Suprapubic skin (tissue), 4 donors: ENCODE data around the gene TMOD1. TPM values are rescaled to one million over a fixed set of nuclear protein-coding genes. Genes with fewer than 3 reads are reported as not detected.

Experiments used
- DNase-seq, 2 donors: peaks; one replicate each; pipeline ENCODE4 v3.0.0-alpha.2; 2019; ENCODE audit warnings: low spot score in 2 of 2
- H3K27ac ChIP-seq: fragments of 200-600 bp; sonication (generic); one replicate; pipeline ENCODE4 v1.5.1; 2019
- H3K27me3 ChIP-seq: fragments of 200-600 bp; sonication (generic); one replicate; pipeline ENCODE4 v1.5.1; 2019
- H3K36me3 ChIP-seq: fragments of 200-600 bp; sonication (generic); one replicate; pipeline ENCODE4 v1.5.1; 2019
- H3K4me1 ChIP-seq: fragments of 200-600 bp; sonication (generic); one replicate; pipeline ENCODE4 v1.5.1; 2019
- H3K4me3 ChIP-seq: fragments of 200-600 bp; sonication (generic); one replicate; pipeline ENCODE4 v1.5.1; 2019; ENCODE audit warnings: mild to moderate bottlenecking
- H3K9me3 ChIP-seq: fragments of 200-600 bp; sonication (generic); one replicate; pipeline ENCODE4 v1.5.1; 2019
- EP300 ChIP-seq: sonication (generic); formaldehyde crosslinking; IDR thresholded peaks from one replicate; pipeline ENCODE4 v1.6.1; 2017; ENCODE audit warnings: antibody characterized with exemption
- POLR2A ChIP-seq, 2 donors: fragments of 450-650 bp; IDR thresholded peaks; one replicate each; pipeline ENCODE4 v1.6.1; 2017; ENCODE audit warnings: antibody characterized with exemption in 2 of 2, mild to moderate bottlenecking in 2 of 2, moderate library complexity in 2 of 2
- POLR2AphosphoS5 ChIP-seq, 3 donors: sonication (generic); formaldehyde crosslinking; IDR thresholded peaks; one replicate each; pipeline ENCODE4 v1.6.1; 2017; ENCODE audit warnings: antibody characterized with exemption in 3 of 3
- WGBS: methylation state at CpG from one replicate; pipeline ENCODE4 v1.1.5; 2018; 5-methylcytosine and 5-hydroxymethylcytosine counted together
- total RNA-seq, 4 donors: library from RNA; depleted of rRNA; stranded (reverse); fragments of >200 nt; gene quantifications; one replicate each; pipeline ENCODE4 v1.1.0, GENCODE V29; 2016
- TF ChIP-seq, protein P1 (sequence below), 2 donors: fragments of 200-600 bp in 1 of 2; fragments of 450-650 bp in 1 of 2; sonication (generic) in 1 of 2; IDR thresholded peaks; one replicate each; pipeline ENCODE4 v1.5.1; 2016 to 2019; ENCODE audit warnings: antibody characterized with exemption in 2 of 2, mild to moderate bottlenecking in 1 of 2, moderate library complexity in 1 of 2

TMOD1 gene
- total RNA-seq, 4 donors from 2014 or later, result 1.9 to 4.4 (median 4.0) TPM

GRCh38 chr9:97500765-97501176 lies 695 bp upstream of the TMOD1 start:
- Histone ChIP-seq H3K9me3 (no peaks in the 10 kb centered on the region), H3K27ac (no peak overlapping the region), H3K27me3 (peaks cover 39% of the 10 kb centered on the region), H3K36me3 (peaks cover 6% of the 10 kb centered on the region), H3K4me1 (peaks cover 39% of the 10 kb centered on the region), H3K4me3 (peak overlapping the region; percentile 71)
- no peak for DNase-seq
- TF ChIP-seq POLR2AphosphoS5 (IDR thresholded peaks at IDR 0.05) (no peak), EP300 (no peak)
- TF ChIP-seq, protein P1, sequence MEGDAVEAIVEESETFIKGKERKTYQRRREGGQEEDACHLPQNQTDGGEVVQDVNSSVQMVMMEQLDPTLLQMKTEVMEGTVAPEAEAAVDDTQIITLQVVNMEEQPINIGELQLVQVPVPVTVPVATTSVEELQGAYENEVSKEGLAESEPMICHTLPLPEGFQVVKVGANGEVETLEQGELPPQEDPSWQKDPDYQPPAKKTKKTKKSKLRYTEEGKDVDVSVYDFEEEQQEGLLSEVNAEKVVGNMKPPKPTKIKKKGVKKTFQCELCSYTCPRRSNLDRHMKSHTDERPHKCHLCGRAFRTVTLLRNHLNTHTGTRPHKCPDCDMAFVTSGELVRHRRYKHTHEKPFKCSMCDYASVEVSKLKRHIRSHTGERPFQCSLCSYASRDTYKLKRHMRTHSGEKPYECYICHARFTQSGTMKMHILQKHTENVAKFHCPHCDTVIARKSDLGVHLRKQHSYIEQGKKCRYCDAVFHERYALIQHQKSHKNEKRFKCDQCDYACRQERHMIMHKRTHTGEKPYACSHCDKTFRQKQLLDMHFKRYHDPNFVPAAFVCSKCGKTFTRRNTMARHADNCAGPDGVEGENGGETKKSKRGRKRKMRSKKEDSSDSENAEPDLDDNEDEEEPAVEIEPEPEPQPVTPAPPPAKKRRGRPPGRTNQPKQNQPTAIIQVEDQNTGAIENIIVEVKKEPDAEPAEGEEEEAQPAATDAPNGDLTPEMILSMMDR (IDR thresholded peaks at IDR 0.05), result no peak
- 18% methylated on average over 6 of the region's 6 CpGs for WGBS

- no CpG with 5 or more reads among the region's 30 CpGs for WGBS
- peak overlapping the region; percentile 71 for H3K4me3 ChIP-seq
- peaks cover 39% of the 10 kb centered on the region for H3K4me1 ChIP-seq
- no peaks in the 10 kb centered on the region for H3K36me3 ChIP-seq
- H3K27ac ChIP-seq, result peak overlapping the region; percentile 57
- TF ChIP-seq EP300 (no peak), POLR2AphosphoS5 (IDR thresholded peaks at IDR 0.05) (no peak), POLR2A (IDR thresholded peaks at IDR 0.05) (no peak)
- TF ChIP-seq, protein P1 (IDR thresholded peaks at IDR 0.05), result no peak
- no peak for DNase-seq
- H3K27me3 ChIP-seq, result peaks cover 40% of the 10 kb centered on the region
- no peaks in the 10 kb centered on the region for H3K9me3 ChIP-seq
Measured at GRCh38 chr9:97501972-97502221, 431 bp downstream of the TMOD1 start.

DNA sequence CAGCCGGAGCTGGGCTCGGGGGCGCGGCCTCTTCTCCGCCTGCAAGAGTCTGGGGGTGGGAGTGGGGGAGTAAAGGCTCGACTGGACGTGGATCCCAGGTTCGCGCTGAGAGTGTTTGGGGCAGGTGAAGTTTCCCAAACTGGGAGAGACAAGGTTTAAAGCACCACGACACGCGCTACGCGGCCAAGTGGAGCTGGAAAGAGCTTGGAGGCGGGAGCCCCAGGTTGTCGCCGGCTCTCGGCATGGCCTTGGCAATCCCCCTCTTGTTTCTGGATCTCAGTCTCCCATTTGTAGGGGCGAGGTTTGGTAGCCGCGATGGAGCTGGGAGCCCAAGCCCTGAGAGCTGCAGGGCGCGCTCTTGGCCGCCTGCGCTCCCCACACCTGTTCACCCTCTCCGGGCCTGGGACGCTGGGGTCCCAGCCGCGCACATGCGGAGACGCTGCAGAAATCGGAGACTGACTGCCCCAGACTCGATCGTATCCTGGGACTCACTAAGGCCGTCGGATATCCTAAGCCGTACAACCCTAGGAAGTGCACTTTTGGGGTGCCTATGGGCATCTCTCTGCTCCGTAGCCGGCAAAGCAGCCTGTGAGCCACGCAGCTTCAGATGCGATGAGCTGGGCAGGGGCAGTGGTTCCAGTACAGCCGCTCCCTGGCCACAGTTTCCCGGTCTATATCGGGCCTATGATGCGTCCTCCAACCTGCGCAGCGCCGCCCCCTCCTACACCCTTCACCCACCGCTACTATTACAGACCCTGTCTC lies 937 bp downstream of the TMOD1 start:
- H3K4me3 ChIP-seq, result peak overlapping the region; percentile 71
- peaks cover 39% of the 10 kb centered on the region for H3K4me1 ChIP-seq
- WGBS, result 0% methylated on average over 4 of the region's 49 CpGs
- H3K36me3 ChIP-seq, result no peaks in the 10 kb centered on the region
- TF ChIP-seq POLR2AphosphoS5 (IDR thresholded peaks at IDR 0.05), result no peak
- no peaks in the 10 kb centered on the region for H3K9me3 ChIP-seq
- peak overlapping the region; percentile 57 for H3K27ac ChIP-seq
- DNase-seq, result no peak
- H3K27me3 ChIP-seq, result peaks cover 40% of the 10 kb centered on the region

DNA sequence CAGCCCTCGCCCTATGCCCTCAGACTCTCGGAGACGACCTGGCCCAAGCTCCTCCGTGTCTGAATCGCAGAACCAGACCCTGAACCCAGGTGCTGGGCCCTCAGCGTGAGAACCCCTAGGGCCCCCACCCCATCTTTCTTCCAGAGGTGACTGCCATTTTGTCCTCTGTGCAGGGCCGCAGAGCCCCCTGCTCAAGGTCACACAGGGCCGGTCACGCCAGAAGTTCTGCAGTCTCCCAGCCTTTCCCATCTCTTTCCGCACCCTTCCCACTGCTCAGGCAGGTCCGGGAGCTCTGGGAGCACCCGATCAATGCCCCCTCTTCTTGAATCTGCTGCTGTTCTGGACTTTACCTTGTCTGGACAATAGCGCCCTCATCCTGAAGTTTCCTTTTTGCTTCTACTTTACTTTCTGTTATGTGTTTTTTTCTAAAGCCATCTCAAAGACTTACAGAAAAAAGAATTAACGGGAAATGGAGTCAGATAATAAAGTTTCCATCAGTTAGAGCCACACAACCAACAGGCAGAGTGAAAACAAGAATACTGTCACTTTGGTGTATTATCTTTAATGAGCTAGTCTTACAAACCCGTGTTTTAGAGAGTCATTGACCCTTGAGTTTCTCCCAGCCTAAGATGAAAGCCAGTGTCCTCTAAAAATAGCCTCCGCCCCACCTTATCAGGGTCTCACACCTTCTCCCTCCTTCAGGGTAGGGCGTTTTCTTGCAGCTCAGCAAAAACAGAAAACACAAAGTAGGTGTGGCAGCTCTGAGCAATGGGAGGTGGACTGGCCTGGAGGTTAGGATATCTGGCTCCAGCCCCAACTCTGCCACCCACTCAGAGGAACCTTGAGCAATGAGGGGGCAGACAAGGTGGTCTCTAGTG lies 1.8 kb downstream of the TMOD1 start:
- no peak for DNase-seq
- Histone ChIP-seq H3K27me3 (peaks cover 40% of the 10 kb centered on the region), H3K27ac (no peak overlapping the region), H3K4me3 (peak overlapping the region; percentile 71), H3K36me3 (no peaks in the 10 kb centered on the region), H3K4me1 (peaks cover 39% of the 10 kb centered on the region), H3K9me3 (no peaks in the 10 kb centered on the region)
- TF ChIP-seq POLR2A (IDR thresholded peaks at IDR 0.05) (no peak), EP300 (no peak), POLR2AphosphoS5 (IDR thresholded peaks at IDR 0.05) (no peak)
- TF ChIP-seq, protein P1 (IDR thresholded peaks at IDR 0.05), result no peak
- 42% methylated on average over 13 of the region's 17 CpGs for WGBS

GRCh38 chr9:97503862-97504210 lies 2.4 kb downstream of the TMOD1 start:
- Histone ChIP-seq H3K4me3 (no peak overlapping the region), H3K27me3 (peaks cover 40% of the 10 kb centered on the region), H3K4me1 (peaks cover 39% of the 10 kb centered on the region), H3K9me3 (no peaks in the 10 kb centered on the region), H3K27ac (no peak overlapping the region), H3K36me3 (no peaks in the 10 kb centered on the region)
- DNase-seq, result no peak
- TF ChIP-seq EP300 (no peak), POLR2AphosphoS5 (IDR thresholded peaks at IDR 0.05) (no peak), POLR2A (IDR thresholded peaks at IDR 0.05) (no peak)
- TF ChIP-seq, protein P1 (IDR thresholded peaks at IDR 0.05), result no peak
- 82% methylated on average over 1 of the region's 1 CpG for WGBS
